ENCODE data around the gene CREB5.
"Not testable (repeated sequence)": the region's sequence is repeated elsewhere in the genome, so short reads cannot be mapped to it uniquely, and the experiment has no call there.

Gene CREB5

DNA sequence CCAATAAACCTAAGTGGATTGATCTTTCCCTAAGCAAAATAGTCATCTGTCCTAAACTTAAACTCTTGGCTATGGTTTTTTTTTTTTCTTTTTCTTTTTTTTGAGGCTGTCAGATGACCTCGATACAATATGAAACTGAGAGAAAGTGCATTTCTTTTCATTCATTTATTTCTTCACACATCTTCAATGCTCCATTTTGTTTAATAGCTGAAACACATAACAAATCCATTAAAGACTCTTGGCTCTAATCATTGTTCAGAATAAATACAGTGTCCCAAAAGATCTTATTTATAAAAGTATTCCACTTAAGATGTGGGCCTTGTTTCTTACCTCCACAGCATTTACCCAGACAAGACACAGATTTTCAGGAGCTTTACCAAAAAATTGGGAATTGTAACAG, 350.3 kb downstream of the CREB5 start:
- Mint-ChIP-seq H3K27ac (no peak overlapping the region), H3K4me3 (no peak overlapping the region), H3K4me1 (no peaks in the 10 kb centered on the region), H3K9me3 (no peaks in the 10 kb centered on the region), H3K27me3 (no peaks in the 10 kb centered on the region)
- DNase-seq = no peak
- ATAC-seq = no peak

DNA sequence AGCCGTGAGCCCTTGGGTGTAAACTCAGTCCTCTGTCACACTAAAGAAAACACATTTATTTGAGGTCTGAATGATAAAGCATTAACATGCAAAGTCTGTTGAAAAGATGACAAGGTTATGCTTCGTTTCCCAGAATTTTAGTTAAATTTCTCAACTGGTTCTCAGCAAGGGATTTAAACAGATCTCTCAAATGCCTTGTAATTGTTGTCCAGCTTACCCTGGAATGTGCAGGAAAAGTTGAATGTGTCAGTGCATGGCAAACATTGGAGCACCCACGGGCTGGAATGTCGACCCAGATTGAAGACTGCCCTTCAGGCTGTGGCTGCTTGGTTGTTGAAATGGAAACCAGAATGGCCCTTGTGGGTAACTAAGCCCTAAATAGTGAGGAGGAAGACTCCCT, 354.0 kb downstream of the CREB5 start:
- no peaks in the 10 kb centered on the region for H3K4me1 Mint-ChIP-seq
- no peaks in the 10 kb centered on the region for H3K9me3 Mint-ChIP-seq
- no peak overlapping the region for H3K4me3 Mint-ChIP-seq
- H3K27me3 Mint-ChIP-seq = peaks cover 10% of the 10 kb centered on the region
- DNase-seq = no peak
- ATAC-seq = no peak
- no peak overlapping the region for H3K27ac Mint-ChIP-seq

DNA sequence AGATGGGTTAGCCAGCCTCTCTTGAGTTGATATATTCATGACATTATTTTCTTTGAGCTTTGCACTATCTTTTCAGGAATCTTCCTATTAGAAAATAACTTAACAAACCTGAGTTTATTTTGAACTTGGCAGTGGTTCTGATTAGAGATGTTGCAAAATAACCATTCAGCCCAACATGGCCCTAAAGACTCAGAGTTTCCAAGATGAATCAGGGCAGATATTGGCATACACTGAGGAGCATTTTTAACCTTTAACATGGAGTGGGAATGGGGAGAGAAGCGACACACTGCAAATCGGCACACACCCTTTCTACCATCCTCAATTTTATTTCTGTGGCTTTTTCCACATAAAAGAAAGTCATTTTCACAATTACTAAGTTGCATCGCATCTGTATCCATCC, 355.0 kb downstream of the CREB5 start:
- Mint-ChIP-seq H3K4me1 (no peaks in the 10 kb centered on the region), H3K27me3 (peaks cover 16% of the 10 kb centered on the region), H3K4me3 (no peak overlapping the region), H3K9me3 (no peaks in the 10 kb centered on the region), H3K27ac (no peak overlapping the region)
- DNase-seq = no peak
- no peak for ATAC-seq

DNA sequence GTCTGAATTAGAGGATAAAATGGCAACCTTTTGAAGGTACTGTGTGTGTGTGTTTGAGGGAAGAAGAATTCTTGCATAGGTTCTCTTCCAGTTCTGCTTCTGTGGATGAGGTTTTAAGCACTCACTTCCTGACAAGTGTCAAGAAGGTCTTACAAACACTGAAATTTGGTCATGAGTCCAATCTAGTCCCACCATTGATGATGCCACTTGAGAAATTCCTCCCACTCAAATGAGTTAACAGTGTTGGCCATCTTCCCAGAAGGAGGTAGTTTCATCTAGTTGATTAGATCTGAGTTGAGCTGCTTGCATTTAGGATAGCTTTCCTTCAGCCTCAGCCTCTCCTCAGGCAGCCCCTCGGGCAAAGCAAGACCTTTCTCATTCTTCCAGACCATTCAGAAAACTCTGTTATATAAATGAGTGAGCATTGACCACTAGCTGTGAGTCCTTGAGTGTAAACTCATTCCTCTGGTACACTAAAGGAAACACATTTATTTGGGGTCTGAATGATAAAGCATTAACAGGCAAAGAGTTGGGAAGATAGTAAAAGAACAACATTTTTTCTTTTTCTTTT, 356.3 kb downstream of the CREB5 start:
- H3K9me3 Mint-ChIP-seq = no peaks in the 10 kb centered on the region
- no peak for DNase-seq
- ATAC-seq = no peak
- H3K27ac Mint-ChIP-seq = no peak overlapping the region
- H3K4me1 Mint-ChIP-seq = no peaks in the 10 kb centered on the region
- no peak overlapping the region for H3K4me3 Mint-ChIP-seq
- H3K27me3 Mint-ChIP-seq = peaks cover 17% of the 10 kb centered on the region

DNA sequence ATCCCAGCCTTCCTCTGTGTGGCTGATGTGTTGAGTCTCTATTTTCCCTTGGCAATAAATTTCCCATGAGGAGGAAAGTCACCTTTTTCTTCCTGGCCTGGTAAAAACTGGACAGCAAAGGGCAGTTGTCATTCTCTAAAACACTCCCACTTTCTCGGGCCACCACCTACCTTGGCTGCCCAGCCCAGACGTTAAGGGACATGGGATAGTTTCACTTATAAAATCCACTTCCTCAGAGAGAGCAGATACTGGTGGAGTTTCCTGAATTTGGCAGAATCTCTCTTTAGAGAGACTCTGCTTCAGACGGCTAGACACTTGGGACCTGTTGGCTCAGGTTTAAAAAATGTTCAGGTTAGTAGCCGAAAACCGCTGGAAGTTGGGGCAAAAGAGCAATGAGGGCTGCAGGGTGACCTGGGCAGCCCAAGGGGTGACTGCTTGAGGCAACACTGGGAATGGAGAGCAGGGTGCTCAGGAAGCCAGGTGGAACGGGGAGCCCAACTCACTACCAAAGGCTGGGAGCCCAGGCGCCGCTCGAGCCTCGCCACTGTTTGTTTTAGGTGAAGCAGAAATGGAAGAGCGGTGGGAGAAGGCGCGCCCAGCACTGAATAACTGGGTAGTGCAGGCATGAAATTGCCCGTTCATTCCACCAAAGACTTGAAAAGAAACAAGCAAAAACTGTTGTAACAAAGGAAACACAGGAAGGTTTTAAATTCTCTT, 359.7 kb downstream of the CREB5 start:
- Mint-ChIP-seq H3K27me3 (peaks cover 17% of the 10 kb centered on the region), H3K9me3 (no peaks in the 10 kb centered on the region), H3K4me3 (no peak overlapping the region), H3K4me1 (no peaks in the 10 kb centered on the region), H3K27ac (peak overlapping the region in 1 of 2 donors; percentile 59)
- DNase-seq = no peak
- no peak for ATAC-seq

DNA sequence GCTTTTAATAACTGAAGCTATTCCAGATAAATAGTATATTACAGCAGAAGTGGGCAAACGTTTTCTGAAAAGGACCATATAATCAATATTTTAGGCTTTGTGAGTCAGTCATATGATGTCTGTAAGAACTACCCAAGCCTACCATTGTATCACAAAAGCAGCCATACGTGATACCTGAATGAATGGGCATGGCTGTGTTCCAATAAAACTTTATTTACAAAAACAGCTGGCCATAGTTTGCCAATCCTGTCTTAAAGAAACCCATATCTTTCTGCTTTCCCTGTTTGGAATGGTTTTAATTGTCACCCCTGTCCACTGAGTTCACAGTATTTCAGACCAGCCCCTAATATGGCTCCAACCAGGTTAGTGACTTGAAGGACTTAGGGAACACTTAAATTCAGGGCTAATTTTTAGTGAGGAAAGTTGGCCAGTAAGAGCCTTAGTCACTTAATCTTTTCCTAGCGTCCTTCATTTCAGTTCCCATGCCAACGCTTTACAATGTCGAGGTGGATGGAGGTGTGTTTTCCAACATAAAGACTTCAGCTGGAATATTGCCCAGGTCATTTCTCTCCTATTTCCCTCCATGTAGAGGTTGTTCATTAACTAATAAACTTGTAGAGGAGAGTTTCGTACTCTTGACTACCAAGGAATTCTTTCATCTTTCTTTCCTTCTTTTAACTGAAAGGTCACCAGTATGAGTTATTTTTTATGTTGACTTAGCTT, 361.3 kb downstream of the CREB5 start:
- Mint-ChIP-seq H3K9me3 (no peaks in the 10 kb centered on the region), H3K4me3 (no peak overlapping the region), H3K27ac (no peak overlapping the region), H3K4me1 (no peaks in the 10 kb centered on the region), H3K27me3 (peaks cover 17% of the 10 kb centered on the region)
- no peak for ATAC-seq
- no peak for DNase-seq

DNA sequence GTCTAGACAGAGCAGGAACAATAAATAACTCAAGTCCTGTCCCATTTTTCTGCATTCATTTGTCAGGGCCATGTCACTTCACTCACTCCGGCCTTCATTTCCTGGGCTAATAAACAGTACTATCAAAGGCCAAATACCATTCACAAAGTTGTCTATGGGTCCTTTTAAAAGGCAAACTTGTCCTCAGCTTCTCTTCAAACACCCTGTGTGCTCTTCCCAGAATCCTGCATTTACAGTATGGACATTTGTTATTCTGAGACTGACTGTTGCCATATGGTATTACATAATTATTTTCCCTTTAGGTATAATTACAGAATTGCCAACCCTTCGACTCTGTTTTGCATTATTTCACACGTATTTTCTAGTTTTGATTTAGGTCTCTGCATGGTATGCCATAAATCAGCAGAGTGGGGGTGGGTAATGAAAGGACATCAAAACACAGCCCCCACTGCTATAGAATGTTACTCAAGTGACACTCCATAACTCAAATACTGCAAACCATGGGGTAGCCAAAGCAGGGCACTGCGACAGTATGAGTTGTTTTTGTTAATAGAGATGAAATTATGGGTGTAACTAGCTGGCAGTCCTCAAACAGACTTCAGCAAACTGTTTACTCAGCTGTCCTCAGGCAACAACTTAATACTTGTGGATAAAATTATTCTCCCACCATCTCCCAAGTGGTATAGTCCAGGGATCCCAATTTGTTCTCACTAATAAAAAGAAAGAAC, 362.1 kb downstream of the CREB5 start:
- Mint-ChIP-seq H3K27ac (no peak overlapping the region), H3K4me3 (no peak overlapping the region), H3K4me1 (no peaks in the 10 kb centered on the region), H3K9me3 (no peaks in the 10 kb centered on the region), H3K27me3 (peaks cover 17% of the 10 kb centered on the region)
- no peak for DNase-seq
- no peak for ATAC-seq

DNA sequence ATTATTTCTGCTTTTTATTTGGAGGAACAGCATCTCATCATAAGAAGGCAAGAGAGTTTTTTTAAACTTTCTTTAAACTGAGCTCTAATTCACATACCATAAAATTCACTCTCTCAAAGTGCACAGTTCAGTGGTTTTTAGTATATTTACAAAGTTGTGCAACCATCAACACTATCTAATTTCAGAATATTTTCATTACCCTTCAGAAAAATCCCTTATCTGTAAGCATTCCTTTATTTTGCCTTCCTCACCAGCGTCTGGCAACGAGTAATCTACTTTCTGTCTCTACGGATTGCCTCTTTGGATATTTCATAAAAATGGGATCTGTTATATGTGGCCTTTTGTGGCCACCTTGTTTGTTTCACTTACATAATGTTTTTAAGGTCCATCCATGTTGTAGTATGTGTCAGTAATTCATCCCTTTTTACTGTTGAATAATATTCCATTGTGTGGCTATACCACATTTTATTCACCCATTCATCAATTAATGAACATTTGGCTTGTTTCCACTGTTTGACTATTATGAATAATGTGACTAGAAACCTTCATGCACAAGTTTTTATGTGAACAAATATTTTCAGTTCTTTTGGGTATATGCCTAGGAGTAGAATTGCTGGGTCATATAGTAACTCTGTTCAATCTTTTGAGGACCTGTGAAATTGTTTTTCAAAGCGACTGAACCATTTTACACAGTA, 364.3 kb downstream of the CREB5 start:
- Mint-ChIP-seq H3K9me3 (no peaks in the 10 kb centered on the region), H3K4me3 (no peak overlapping the region), H3K27ac (no peak overlapping the region), H3K27me3 (peaks cover 18% of the 10 kb centered on the region), H3K4me1 (no peaks in the 10 kb centered on the region)
- DNase-seq (no peak), ATAC-seq (no peak)

DNA sequence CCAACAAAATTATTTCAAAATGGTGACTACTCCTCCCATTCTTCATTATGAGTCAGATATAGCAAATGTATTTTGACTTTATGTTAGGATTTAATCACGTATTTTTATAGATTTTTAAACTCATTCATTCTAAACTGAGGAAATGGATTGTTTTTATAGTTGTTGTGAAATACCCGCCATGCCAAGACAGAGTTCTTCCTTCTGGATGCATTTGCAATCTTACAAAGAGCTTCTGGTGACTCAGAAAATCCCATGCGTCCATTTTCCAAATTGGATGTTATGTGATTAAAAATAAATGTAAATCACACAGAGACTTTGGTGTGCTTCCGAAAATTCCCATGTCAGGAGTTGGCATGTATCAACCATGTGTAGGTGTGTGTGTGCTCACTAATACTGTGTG, 366.5 kb downstream of the CREB5 start:
- Mint-ChIP-seq H3K4me1 (no peaks in the 10 kb centered on the region), H3K27me3 (peaks cover 17% of the 10 kb centered on the region), H3K9me3 (no peaks in the 10 kb centered on the region), H3K4me3 (no peak overlapping the region), H3K27ac (no peak overlapping the region)
- no peak for DNase-seq
- ATAC-seq = no peak

DNA sequence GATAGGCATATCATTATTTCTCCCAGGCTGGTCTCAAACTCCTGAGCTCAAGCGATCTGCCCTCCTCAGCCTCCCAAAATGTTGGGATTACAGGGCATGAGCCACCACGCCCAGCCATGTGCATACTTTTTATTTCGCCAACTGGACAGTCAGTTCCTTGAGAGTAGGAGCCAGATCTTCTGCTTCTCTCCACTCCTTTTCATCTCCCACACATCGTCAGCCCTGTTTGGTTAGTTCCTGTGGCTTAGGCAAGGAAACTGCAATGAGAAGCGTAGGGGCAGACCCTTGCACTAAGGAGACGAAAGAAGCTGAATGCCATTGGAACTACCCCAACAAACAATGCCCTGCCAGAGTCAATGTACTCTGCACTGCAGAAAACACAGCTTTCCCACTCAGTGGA, 367.6 kb downstream of the CREB5 start:
- no peak overlapping the region for H3K27ac Mint-ChIP-seq
- peaks cover 10% of the 10 kb centered on the region for H3K4me1 Mint-ChIP-seq
- no peaks in the 10 kb centered on the region for H3K9me3 Mint-ChIP-seq
- no peak for DNase-seq
- peaks cover 17% of the 10 kb centered on the region for H3K27me3 Mint-ChIP-seq
- ATAC-seq = no peak
- H3K4me3 Mint-ChIP-seq = no peak overlapping the region

DNA sequence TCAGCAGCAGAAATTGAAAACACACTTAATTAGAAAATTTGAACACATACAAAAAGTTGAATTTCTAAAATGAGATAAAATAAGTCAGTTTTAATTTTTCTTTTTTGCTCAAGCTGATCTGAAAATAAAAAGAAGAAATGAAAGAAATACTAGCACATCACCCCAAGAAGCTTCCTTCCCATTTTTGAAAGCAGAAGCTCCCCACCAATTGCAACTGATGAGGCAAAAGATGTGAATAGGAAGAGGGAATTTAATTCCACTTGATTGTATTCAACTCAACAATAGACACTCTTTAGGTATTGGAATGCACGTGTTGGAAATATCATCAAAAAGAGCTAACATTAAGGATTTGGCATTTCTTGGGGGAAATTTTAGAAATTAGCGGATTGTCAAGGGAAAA, 370.0 kb downstream of the CREB5 start:
- Mint-ChIP-seq H3K4me1 (peaks cover 11% of the 10 kb centered on the region), H3K4me3 (no peak overlapping the region), H3K27ac (no peak overlapping the region), H3K27me3 (peaks cover 17% of the 10 kb centered on the region), H3K9me3 (no peaks in the 10 kb centered on the region)
- DNase-seq (no peak), ATAC-seq (no peak)

DNA sequence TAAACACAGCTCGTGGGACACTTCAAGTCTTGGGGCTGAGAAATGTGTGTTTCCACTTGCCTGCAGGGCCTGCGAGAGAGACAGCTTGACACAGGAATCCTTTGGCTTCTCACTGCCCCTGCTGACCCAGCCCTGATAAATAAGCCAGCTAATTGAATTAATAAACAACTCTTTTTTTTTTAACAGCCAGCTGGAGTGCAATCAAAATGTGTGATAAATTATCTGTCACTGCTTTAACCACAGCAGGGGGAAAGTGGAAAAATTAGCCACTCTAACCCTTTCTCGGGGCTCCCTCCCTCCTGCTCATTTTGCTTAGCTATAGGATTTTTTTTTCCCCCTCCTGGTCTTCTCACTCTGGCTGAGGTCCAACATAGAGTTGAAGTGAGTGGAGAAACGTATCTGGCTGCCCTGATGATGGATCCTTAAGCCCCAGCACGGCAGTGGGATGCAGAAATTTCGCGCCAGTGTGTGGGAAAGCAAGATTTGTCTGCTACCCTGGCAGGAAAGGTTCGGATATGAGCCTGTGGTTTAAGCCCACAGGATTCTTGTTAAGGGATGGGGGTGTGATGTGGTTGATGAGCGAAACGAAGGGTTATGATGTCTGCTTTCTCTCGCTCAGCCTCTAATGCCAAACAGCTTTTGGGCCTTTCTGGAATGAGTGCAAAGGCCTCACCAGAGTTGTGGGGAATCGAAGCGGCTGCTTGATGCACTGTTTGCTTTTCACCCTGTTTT, 372.0 kb downstream of the CREB5 start:
- Mint-ChIP-seq H3K27me3 (peaks cover 17% of the 10 kb centered on the region), H3K4me3 (no peak overlapping the region), H3K27ac (no peak overlapping the region), H3K4me1 (peaks cover 11% of the 10 kb centered on the region), H3K9me3 (no peaks in the 10 kb centered on the region)
- no peak for DNase-seq
- no peak for ATAC-seq

DNA sequence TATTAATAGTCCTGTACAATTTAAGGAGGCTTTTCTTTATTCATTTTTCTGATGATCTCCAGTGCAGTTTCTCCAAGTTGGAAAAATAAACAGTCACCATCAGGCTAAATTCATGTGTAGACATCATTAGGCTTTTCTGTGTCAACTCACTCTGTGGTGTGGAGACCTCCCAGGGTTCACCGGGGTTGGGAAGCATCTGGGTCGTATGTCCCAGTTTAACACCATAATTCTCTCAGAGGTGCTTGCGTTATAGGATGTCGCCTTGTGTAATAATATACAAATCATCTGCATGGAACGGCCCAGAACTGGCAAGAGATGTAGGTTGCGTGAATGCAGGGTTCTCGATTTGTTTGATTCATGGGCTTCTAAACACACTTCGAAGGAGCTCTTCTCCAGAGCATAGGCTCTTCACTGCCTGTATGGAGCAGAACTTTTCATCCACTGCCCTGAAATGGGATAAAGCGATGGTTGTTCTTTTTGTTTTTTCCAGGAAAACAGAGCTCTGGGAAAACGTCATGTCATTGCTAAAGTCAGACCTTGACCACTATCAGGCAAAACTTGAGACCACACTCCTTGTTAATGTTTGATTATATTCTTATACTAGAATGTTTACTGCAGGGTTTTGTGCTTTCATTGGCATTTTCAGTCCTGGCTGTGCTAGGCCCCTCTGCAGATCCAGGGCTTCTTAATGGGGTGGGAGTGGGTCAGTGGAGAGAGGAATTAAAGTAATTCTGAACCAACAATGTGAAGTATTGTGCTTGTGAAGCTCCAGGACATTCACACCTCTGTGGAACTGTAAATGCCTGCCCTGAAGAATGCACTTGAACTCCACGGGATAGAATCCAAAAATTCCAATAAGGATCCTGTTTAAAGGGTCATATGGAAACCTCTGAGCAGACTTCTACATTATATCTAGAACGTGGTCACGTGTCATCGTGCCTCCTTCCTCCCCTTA, 373.0 kb downstream of the CREB5 start:
- Mint-ChIP-seq H3K27me3 (peaks cover 10% of the 10 kb centered on the region), H3K9me3 (no peaks in the 10 kb centered on the region), H3K27ac (no peak overlapping the region), H3K4me3 (no peak overlapping the region), H3K4me1 (peaks cover 11% of the 10 kb centered on the region)
- DNase-seq (no peak), ATAC-seq (no peak)

DNA sequence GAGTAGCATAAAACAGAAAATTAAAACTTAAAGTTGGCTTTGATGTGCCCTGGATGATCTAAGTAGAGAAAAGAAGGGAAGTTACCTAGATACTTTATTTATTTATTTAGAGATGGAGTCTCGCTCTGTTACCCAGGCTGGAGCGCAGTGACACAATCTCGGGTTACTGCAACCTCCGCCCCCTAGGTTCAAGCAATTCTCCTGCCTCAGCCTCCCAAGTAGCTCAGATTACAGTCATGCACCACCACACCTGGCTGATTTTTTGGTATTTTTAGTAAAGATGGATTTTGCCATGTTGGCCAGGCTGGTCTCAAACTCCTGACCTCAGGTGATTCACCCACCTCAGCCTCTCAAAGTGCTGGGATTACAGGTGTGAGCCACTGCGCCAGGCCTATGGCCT, 373.8 kb downstream of the CREB5 start:
- not testable (repeated sequence) for H3K27me3 Mint-ChIP-seq, DNase-seq, H3K9me3 Mint-ChIP-seq, H3K4me3 Mint-ChIP-seq, H3K27ac Mint-ChIP-seq, ATAC-seq
- peaks cover 11% of the 10 kb centered on the region for H3K4me1 Mint-ChIP-seq
